GM23338 (cell line): Measurements from ENCODE around the gene GDPD4. TPM values are rescaled to one million over a fixed set of nuclear protein-coding genes. Genes with fewer than 3 reads are reported as not detected.

Experiments
- ATAC-seq: fragments of 200-7000 bp; cut with Tn5 transposase; 3 replicates; pipeline ENCODE4 v1.9.1; 2020
- DNase-seq: peaks from one replicate; pipeline ENCODE4 v3.0.0-alpha.2; 2015; ENCODE audit warnings: low spot score
- H2AFZ ChIP-seq: fragments of 200-600 bp; sonication (generic); 2 replicates; pipeline ENCODE4 v1.8.0; 2016; ENCODE audit warnings: antibody characterized with exemption, mild to moderate bottlenecking, moderate library complexity
- H3F3A ChIP-seq: fragments of 200-600 bp; sonication (generic); replicated peaks from 2 replicates; pipeline ENCODE4 v1.8.0; 2017; ENCODE audit warnings: antibody characterized with exemption, mixed run types, low read depth
- H3K27ac ChIP-seq: fragments of 200-600 bp; sonication (generic); 2 replicates; pipeline ENCODE4 v1.6.1; 2016; ENCODE audit warnings: low read depth
- H3K27me3 ChIP-seq: fragments of 200-600 bp; sonication (generic); 2 replicates; pipeline ENCODE4 v1.8.0; 2016; ENCODE audit warnings: mild to moderate bottlenecking, mixed run types, moderate library complexity; ENCODE audit not compliant: insufficient read depth
- H3K36me3 ChIP-seq: fragments of 200-600 bp; sonication (generic); 2 replicates; pipeline ENCODE4 v1.8.0; 2016; ENCODE audit warnings: mild to moderate bottlenecking; ENCODE audit not compliant: insufficient read depth
- H3K4me1 ChIP-seq: fragments of 200-600 bp; sonication (generic); 2 replicates; pipeline ENCODE4 v1.8.0; 2016; ENCODE audit warnings: mild to moderate bottlenecking, moderate library complexity; ENCODE audit not compliant: insufficient read depth
- H3K4me2 ChIP-seq: fragments of 200-600 bp; sonication (generic); 2 replicates; pipeline ENCODE4 v1.7.1; 2017; ENCODE audit warnings: mixed run types
- H3K4me3 ChIP-seq: fragments of 200-600 bp; sonication (generic); 2 replicates; pipeline ENCODE4 v1.6.1; 2016; ENCODE audit warnings: mixed run types
- H3K79me2 ChIP-seq: fragments of 200-600 bp; sonication (generic); replicated peaks from 2 replicates; pipeline ENCODE4 v1.8.0; 2017; ENCODE audit warnings: mild to moderate bottlenecking; ENCODE audit not compliant: insufficient read depth
- H3K9me2 ChIP-seq: fragments of 200-600 bp; sonication (generic); 2 replicates; pipeline ENCODE4 v1.8.0; 2017; ENCODE audit not compliant: insufficient read depth
- H4K20me1 ChIP-seq: fragments of 200-600 bp; sonication (generic); replicated peaks from 2 replicates; pipeline ENCODE4 v1.8.0; 2017; ENCODE audit warnings: mild to moderate bottlenecking; ENCODE audit not compliant: insufficient read depth
- H3K27ac Mint-ChIP-seq: 2 replicates; pipeline ENCODE4 v1.8.0; 2020; ENCODE audit warnings: inconsistent platforms, mild to moderate bottlenecking, moderate library complexity, mixed read lengths
- H3K27me3 Mint-ChIP-seq: 3 replicates; pipeline ENCODE4 v1.8.0; 2022; ENCODE audit warnings: low read depth, mild to moderate bottlenecking, moderate library complexity, mixed read lengths, inconsistent platforms; ENCODE audit not compliant: insufficient read depth, poor library complexity
- H3K36me3 Mint-ChIP-seq: 3 replicates; pipeline ENCODE4 v1.8.0; 2021; ENCODE audit warnings: low read depth, mild to moderate bottlenecking, inconsistent platforms, moderate library complexity, mixed read lengths
- H3K4me1 Mint-ChIP-seq: 3 replicates; pipeline ENCODE4 v1.8.0; 2020; ENCODE audit warnings: mild to moderate bottlenecking, inconsistent platforms, mixed read lengths
- H3K4me3 Mint-ChIP-seq: 3 replicates; pipeline ENCODE4 v1.8.0; 2021; ENCODE audit warnings: moderate library complexity, mild to moderate bottlenecking, inconsistent platforms, mixed read lengths
- H3K9me3 Mint-ChIP-seq: 3 replicates; pipeline ENCODE4 v1.8.0; 2020; ENCODE audit warnings: moderate library complexity, mild to moderate bottlenecking, inconsistent platforms, mixed read lengths
- CREB1 ChIP-seq: fragments of 250-450 bp; sonication (Bioruptor Pico); IDR thresholded peaks from 2 replicates; pipeline ENCODE4 v1.5.0; 2020; ENCODE audit warnings: low read depth, mild to moderate bottlenecking, moderate library complexity
- CTCF ChIP-seq, 2 experiments: fragments of 200-600 bp in 1 of 2; sonication (generic) in 1 of 2; conservative IDR thresholded peaks; 2 replicates each; pipeline versions ENCODE4 v1.5.1 to v1.6.1; 2016 to 2017; ENCODE audit warnings: antibody characterized with exemption in 2 of 2, low read depth in 2 of 2, mild to moderate bottlenecking in 2 of 2, moderate library complexity in 1 of 2
- ETS1 ChIP-seq: IDR thresholded peaks from 2 replicates; pipeline ENCODE4 v1.6.1; 2016; ENCODE audit warnings: antibody characterized with exemption
- EZH2 ChIP-seq: fragments of 200-600 bp; sonication (generic); IDR thresholded peaks from one replicate; pipeline ENCODE4 v1.8.0; 2017; ENCODE audit warnings: antibody characterized with exemption, mild to moderate bottlenecking, low read depth; ENCODE audit not compliant: unreplicated experiment
- EZH2phosphoT487 ChIP-seq: fragments of 200-600 bp; sonication (generic); IDR thresholded peaks from one replicate; pipeline ENCODE4 v1.8.1; 2018; ENCODE audit warnings: antibody characterized with exemption; ENCODE audit not compliant: unreplicated experiment
- JUNB ChIP-seq: IDR thresholded peaks from one replicate; pipeline ENCODE4 v1.6.1; 2016; ENCODE audit warnings: antibody characterized with exemption; ENCODE audit not compliant: unreplicated experiment
- NANOG ChIP-seq: IDR thresholded peaks from 2 replicates; pipeline ENCODE4 v1.6.1; 2016; ENCODE audit warnings: antibody characterized with exemption, borderline replicate concordance
- ZNF114 ChIP-seq: fragments of 250-450 bp; sonication (Bioruptor Pico); IDR thresholded peaks from 2 replicates; pipeline ENCODE4 v1.5.0; 2020; ENCODE audit warnings: mild to moderate bottlenecking, moderate library complexity
- ZNF331 ChIP-seq: fragments of 250-450 bp; sonication (Bioruptor Pico); IDR thresholded peaks from 2 replicates; pipeline ENCODE4 v1.5.0; 2020; ENCODE audit warnings: low read depth, mild to moderate bottlenecking, moderate library complexity
- ZNF462 ChIP-seq: fragments of 250-450 bp; sonication (Bioruptor Pico); IDR thresholded peaks from 2 replicates; pipeline ENCODE4 v1.5.0; 2020; ENCODE audit warnings: mild to moderate bottlenecking, moderate library complexity
- polyA plus RNA-seq: library from polyadenylated mRNA; unstranded; fragments of >200 nt; fragmentation: Nextera tagmentation; extraction: Ambion mirVana; gene quantifications from 2 replicates; pipeline ENCODE4 v1.2.1, GENCODE V29; 2016
- total RNA-seq: library from RNA; depleted of rRNA; stranded (reverse); fragments of >200 nt; shearing (Covaris generic); gene quantifications from 2 replicates; pipeline ENCODE4 v1.2.3, GENCODE V29; 2014

The GDPD4 gene
- total and polyA plus RNA-seq, 2 experiments from 2014 or later: not detected

GRCh38 chr11:77289737-77290136 lies 11.7 kb downstream of the GDPD4 start:
- TF ChIP-seq CREB1: no peak
- no peak for TF ChIP-seq EZH2phosphoT487
- no peak for TF ChIP-seq JUNB
- TF ChIP-seq ZNF331: no peak
- TF ChIP-seq NANOG: no peak
- no peak for TF ChIP-seq EZH2
- TF ChIP-seq ETS1: no peak
- no peak for TF ChIP-seq ZNF114 (CRISPR knock-in tag)
- no peak for TF ChIP-seq ZNF462 (CRISPR knock-in tag)
- no peak for TF ChIP-seq CTCF (conservative IDR thresholded peaks at IDR 0.05; ENCODE audit: low read depth in 2 of 2)
- H3K36me3 ChIP-seq: no peaks in the 10 kb centered on the region
- no peak overlapping the region for H2AFZ ChIP-seq
- no peak for ATAC-seq
- H3K27ac ChIP-seq: no peak overlapping the region
- Mint-ChIP-seq H3K4me3 (no peak overlapping the region), H3K9me3 (peaks cover 4% of the 10 kb centered on the region; the same call in 1 of the 3 replicates), H3K4me1 (no peaks in the 10 kb centered on the region), H3K27me3 (no peaks in the 10 kb centered on the region), H3K27ac (no peak overlapping the region), H3K36me3 (peaks cover 3% of the 10 kb centered on the region; the same call in 1 of the 3 replicates)
- no peaks in the 10 kb centered on the region for H3F3A ChIP-seq
- no peak overlapping the region for H3K4me3 ChIP-seq
- no peaks in the 10 kb centered on the region for H4K20me1 ChIP-seq
- no peaks in the 10 kb centered on the region for H3K9me2 ChIP-seq
- H3K27me3 ChIP-seq: no peaks in the 10 kb centered on the region
- no peaks in the 10 kb centered on the region for H3K79me2 ChIP-seq
- no peaks in the 10 kb centered on the region for H3K4me1 ChIP-seq
- no peak overlapping the region for H3K4me2 ChIP-seq
- no peak for DNase-seq
